ENCODE measurements around the gene KLHL18. TPM values are rescaled to one million over a fixed set of nuclear protein-coding genes. Genes with fewer than 3 reads are reported as not detected.

KLHL18 gene
- total RNA-seq, 1 donor from 2014 or later: 36.1 TPM

GRCh38 chr3:47385007-47385406 is 102.3 kb downstream of the KLHL18 start:
- peak overlapping the region; percentile 38 for H3K4me3 Mint-ChIP-seq
- DNase-seq (ENCODE audit: low read depth, low spot score): no peak
- H3K4me1 Mint-ChIP-seq: peaks cover 22% of the 10 kb centered on the region
- TF ChIP-seq CTCF (conservative IDR thresholded peaks at IDR 0.05): no peak
- no peaks in the 10 kb centered on the region for H3K9me3 Mint-ChIP-seq
- H3K36me3 Mint-ChIP-seq (ENCODE audit: low read depth): no peaks in the 10 kb centered on the region
- H3K27me3 Mint-ChIP-seq (ENCODE audit: low read depth): no peaks in the 10 kb centered on the region
- no peak overlapping the region for H3K27ac Mint-ChIP-seq (ENCODE audit: unreplicated experiment)

GRCh38 chr3:47385796-47386195 is 103.1 kb downstream of the KLHL18 start:
- peak overlapping the region; percentile 35 for H3K4me3 Mint-ChIP-seq

GRCh38 chr3:47392933-47393332 is 110.2 kb downstream of the KLHL18 start:
- H3K9me3 Mint-ChIP-seq: no peaks in the 10 kb centered on the region
- DNase-seq (ENCODE audit: low read depth, low spot score): no peak
- TF ChIP-seq CTCF (conservative IDR thresholded peaks at IDR 0.05): no peak
- no peaks in the 10 kb centered on the region for H3K27me3 Mint-ChIP-seq (ENCODE audit: low read depth)
- peaks cover 17% of the 10 kb centered on the region for H3K4me1 Mint-ChIP-seq
- H3K36me3 Mint-ChIP-seq (ENCODE audit: low read depth): no peaks in the 10 kb centered on the region
- no peak overlapping the region for H3K4me3 Mint-ChIP-seq
- no peak overlapping the region for H3K27ac Mint-ChIP-seq (ENCODE audit: unreplicated experiment)

More at GRCh38 chr3:47385796-47386195, 103.1 kb downstream of the KLHL18 start:
- no peaks in the 10 kb centered on the region for H3K9me3 Mint-ChIP-seq
- no peaks in the 10 kb centered on the region for H3K36me3 Mint-ChIP-seq (ENCODE audit: low read depth)
- H3K27ac Mint-ChIP-seq (ENCODE audit: unreplicated experiment): no peak overlapping the region
- H3K27me3 Mint-ChIP-seq (ENCODE audit: low read depth): no peaks in the 10 kb centered on the region
- DNase-seq (ENCODE audit: low read depth, low spot score): no peak
- peaks cover 16% of the 10 kb centered on the region for H3K4me1 Mint-ChIP-seq
- TF ChIP-seq CTCF (conservative IDR thresholded peaks at IDR 0.05): no peak

- no peak for DNase-seq (ENCODE audit: low read depth, low spot score)
- TF ChIP-seq CTCF (conservative IDR thresholded peaks at IDR 0.05): peak; percentile 39
- peak overlapping the region; percentile 72 for H3K27ac Mint-ChIP-seq (ENCODE audit: unreplicated experiment)
- peak overlapping the region; percentile 2 for H3K4me3 Mint-ChIP-seq
- H3K9me3 Mint-ChIP-seq: no peaks in the 10 kb centered on the region
- peaks cover 23% of the 10 kb centered on the region for H3K4me1 Mint-ChIP-seq
- H3K27me3 Mint-ChIP-seq (ENCODE audit: low read depth): no peaks in the 10 kb centered on the region
- no peaks in the 10 kb centered on the region for H3K36me3 Mint-ChIP-seq (ENCODE audit: low read depth)
These were observed 111.6 kb downstream of the KLHL18 start for GRCh38 chr3:47394140-47394870.

- DNase-seq (ENCODE audit: low read depth, low spot score): no peak
- Mint-ChIP-seq H3K9me3 (no peaks in the 10 kb centered on the region), H3K27me3 (ENCODE audit: low read depth) (no peaks in the 10 kb centered on the region), H3K36me3 (ENCODE audit: low read depth) (no peaks in the 10 kb centered on the region), H3K4me1 (peaks cover 24% of the 10 kb centered on the region), H3K4me3 (no peak overlapping the region), H3K27ac (ENCODE audit: unreplicated experiment) (peak overlapping the region; percentile 72)
- TF ChIP-seq CTCF (conservative IDR thresholded peaks at IDR 0.05): no peak
These were observed 112.1 kb downstream of the KLHL18 start for GRCh38 chr3:47394881-47395280.

Other genes with a start within 250 kb of the KLHL18 start
- gene SETD2, start 118.8 kb upstream of the KLHL18 start, total RNA-seq: 52.7 and 56.1 TPM in 2 replicates
- 6.9 and 7.1 TPM in 2 replicates for gene KIF9, start 145 bp upstream of the KLHL18 start, total RNA-seq
- 43.9 and 47.2 TPM in 2 replicates for gene PTPN23, start 98.1 kb downstream of the KLHL18 start, total RNA-seq
- 90.2 and 103 TPM in 2 replicates for gene SCAP, start 193.0 kb downstream of the KLHL18 start, total RNA-seq
- gene ELP6, start 230.8 kb downstream of the KLHL18 start, total RNA-seq: 60.4 and 61.0 TPM in 2 replicates

Data from neural crest cell (in vitro differentiated cells).